ENCODE measurements around the gene VWA5B2. TPM values are rescaled to one million over a fixed set of nuclear protein-coding genes. Genes with fewer than 3 reads are reported as not detected.

The VWA5B2 gene
- total and polyA plus RNA-seq, 2 of the 13 experiments (the other 11 are each of a cell fraction or from before 2014, with no cell fraction given) = 0.03 to 0.04 TPM

GRCh38 chr3:184186184-184186901 lies 43.0 kb upstream of the VWA5B2 start, which contains the start of gene ABCF3 (continued):
- no peak for TF ChIP-seq KDM1A (CRISPR knock-in tag; IDR thresholded peaks at IDR 0.05)
- TF ChIP-seq ZNF441 (CRISPR knock-in tag; IDR thresholded peaks at IDR 0.05; ENCODE audit: borderline replicate concordance) = peak; percentile 57; the same call in 1 of the 2 replicates
- TF ChIP-seq ZNF761 (CRISPR knock-in tag; conservative IDR thresholded peaks at IDR 0.05) = no peak
- no peak for TF ChIP-seq ZBTB38 (CRISPR knock-in tag; IDR thresholded peaks at IDR 0.05)
- no peak for TF ChIP-seq HNF4A (CRISPR knock-in tag; IDR thresholded peaks at IDR 0.05)
- no peak; the same call in 1 of the 2 replicates for TF ChIP-seq MXD3 (CRISPR knock-in tag; IDR thresholded peaks at IDR 0.05)
- TF ChIP-seq ZNF615 (CRISPR knock-in tag; IDR thresholded peaks at IDR 0.05; ENCODE audit: borderline replicate concordance) = no peak
- TF ChIP-seq ZNF569 (CRISPR knock-in tag; IDR thresholded peaks at IDR 0.05; ENCODE audit: borderline replicate concordance) = no peak
- no peak for TF ChIP-seq KLF9 (CRISPR knock-in tag; IDR thresholded peaks at IDR 0.05; ENCODE audit: low read depth)
- TF ChIP-seq LCORL (IDR thresholded peaks at IDR 0.05) = no peak
- TF ChIP-seq LCORL (CRISPR knock-in tag; IDR thresholded peaks at IDR 0.05) = no peak; the same call in 1 of the 2 replicates
- no peak for TF ChIP-seq HCFC1 (IDR thresholded peaks at IDR 0.05; ENCODE audit: low read depth, low read length)
- no peak for TF ChIP-seq PPARG (CRISPR knock-in tag; conservative IDR thresholded peaks at IDR 0.05)
- TF ChIP-seq, protein P1, sequence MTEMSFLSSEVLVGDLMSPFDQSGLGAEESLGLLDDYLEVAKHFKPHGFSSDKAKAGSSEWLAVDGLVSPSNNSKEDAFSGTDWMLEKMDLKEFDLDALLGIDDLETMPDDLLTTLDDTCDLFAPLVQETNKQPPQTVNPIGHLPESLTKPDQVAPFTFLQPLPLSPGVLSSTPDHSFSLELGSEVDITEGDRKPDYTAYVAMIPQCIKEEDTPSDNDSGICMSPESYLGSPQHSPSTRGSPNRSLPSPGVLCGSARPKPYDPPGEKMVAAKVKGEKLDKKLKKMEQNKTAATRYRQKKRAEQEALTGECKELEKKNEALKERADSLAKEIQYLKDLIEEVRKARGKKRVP (CRISPR knock-in tag; IDR thresholded peaks at IDR 0.05) = no peak
- TF ChIP-seq, protein P2, sequence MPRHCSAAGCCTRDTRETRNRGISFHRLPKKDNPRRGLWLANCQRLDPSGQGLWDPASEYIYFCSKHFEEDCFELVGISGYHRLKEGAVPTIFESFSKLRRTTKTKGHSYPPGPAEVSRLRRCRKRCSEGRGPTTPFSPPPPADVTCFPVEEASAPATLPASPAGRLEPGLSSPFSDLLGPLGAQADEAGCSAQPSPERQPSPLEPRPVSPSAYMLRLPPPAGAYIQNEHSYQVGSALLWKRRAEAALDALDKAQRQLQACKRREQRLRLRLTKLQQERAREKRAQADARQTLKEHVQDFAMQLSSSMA (CRISPR knock-in tag; IDR thresholded peaks at IDR 0.05) = peak; percentile 85
- TF ChIP-seq GLMP (CRISPR knock-in tag; IDR thresholded peaks at IDR 0.05; ENCODE audit: borderline replicate concordance) = no peak
- no peak for TF ChIP-seq ZNF598 (CRISPR knock-in tag; IDR thresholded peaks at IDR 0.05; ENCODE audit: borderline replicate concordance)
- TF ChIP-seq TRIM22 (IDR thresholded peaks at IDR 0.05) = no peak
- no peak for TF ChIP-seq TBX3 (IDR thresholded peaks at IDR 0.05; ENCODE audit: borderline replicate concordance)
- TF ChIP-seq SOX13 (IDR thresholded peaks at IDR 0.05) = no peak
- no peak for TF ChIP-seq SOX13 (CRISPR knock-in tag; conservative IDR thresholded peaks at IDR 0.05 in 1 of 2, IDR thresholded peaks at IDR 0.05 in 1 of 2)
- TF ChIP-seq ZSCAN12 (CRISPR knock-in tag; IDR thresholded peaks at IDR 0.05) = no peak
- TF ChIP-seq HIVEP1 (CRISPR knock-in tag; IDR thresholded peaks at IDR 0.05) = no peak
- no peak for TF ChIP-seq RORA (CRISPR knock-in tag; IDR thresholded peaks at IDR 0.05)
- TF ChIP-seq ATAD3A (CRISPR knock-in tag; IDR thresholded peaks at IDR 0.05) = no peak

Data from HepG2 (cell line).